Type B pancreatic cell (in vitro differentiated cells): ENCODE measurements around the gene PEX5L. TPM values are rescaled to one million over a fixed set of nuclear protein-coding genes. Genes with fewer than 3 reads are reported as not detected.
A peak's percentile ranks its signal among the peaks of the same experiment; 100 is the strongest.

ENCODE experiments used
- DNase-seq: peaks from one replicate; pipeline ENCODE4 v3.0.0; 2021; ENCODE audit warnings: mixed read lengths; ENCODE audit not compliant: unreplicated experiment; ENCODE audit errors: extremely low spot score
- H3K27ac Mint-ChIP-seq: 2 replicates; pipeline ENCODE4 v1.8.0; 2021; ENCODE audit warnings: mild to moderate bottlenecking, mixed read lengths
- H3K27me3 Mint-ChIP-seq: 2 replicates; pipeline ENCODE4 v1.8.0; 2021; ENCODE audit warnings: mixed read lengths
- H3K36me3 Mint-ChIP-seq: 2 replicates; pipeline ENCODE4 v1.8.0; 2021; ENCODE audit warnings: mixed read lengths
- H3K4me1 Mint-ChIP-seq: one replicate; pipeline ENCODE4 v1.8.0; 2021; ENCODE audit warnings: mixed read lengths; ENCODE audit not compliant: unreplicated experiment
- H3K4me3 Mint-ChIP-seq: 2 replicates; pipeline ENCODE4 v1.8.0; 2021; ENCODE audit warnings: mild to moderate bottlenecking, mixed read lengths
- H3K9me3 Mint-ChIP-seq: 2 replicates; pipeline ENCODE4 v1.8.0; 2021; ENCODE audit warnings: mixed read lengths
- CTCF ChIP-seq: fragments of 200-600 bp; sonication (generic); conservative IDR thresholded peaks from 2 replicates; pipeline ENCODE4 v1.5.0; 2021; ENCODE audit warnings: antibody characterized with exemption, mild to moderate bottlenecking
- total RNA-seq: library from RNA; stranded (reverse); gene quantifications from 2 replicates; pipeline ENCODE4 v1.2.1, GENCODE V29; 2021; ENCODE audit warnings: low replicate concordance

Gene PEX5L
- total RNA-seq, 1 donor from 2014 or later = 1.1 TPM

DNA sequence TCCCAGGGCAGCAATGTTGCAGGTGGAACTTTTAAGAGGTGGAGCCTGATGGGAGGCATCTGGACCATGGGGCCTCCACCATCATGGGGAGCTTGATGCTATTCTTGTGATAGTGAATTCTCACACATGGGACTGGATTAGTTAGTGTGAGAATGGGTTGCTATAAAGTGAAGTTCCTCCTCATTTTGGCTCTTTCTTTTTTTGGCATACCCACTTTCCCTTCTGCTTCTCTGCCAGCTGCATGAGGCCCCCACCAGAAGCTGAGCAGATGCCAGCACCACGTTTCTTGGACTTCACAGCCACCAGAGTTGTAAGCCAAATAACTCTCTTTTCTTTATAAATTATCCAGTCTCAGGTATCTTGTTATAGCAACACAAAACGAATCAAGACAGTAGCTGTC is 101.0 kb downstream of the PEX5L start:
- no peak for TF ChIP-seq CTCF
- Mint-ChIP-seq H3K4me3 (no peak overlapping the region), H3K27me3 (peaks cover 8% of the 10 kb centered on the region), H3K9me3 (no peaks in the 10 kb centered on the region), H3K4me1 (no peaks in the 10 kb centered on the region), H3K36me3 (no peaks in the 10 kb centered on the region), H3K27ac (no peak overlapping the region)
- no peak for DNase-seq

DNA sequence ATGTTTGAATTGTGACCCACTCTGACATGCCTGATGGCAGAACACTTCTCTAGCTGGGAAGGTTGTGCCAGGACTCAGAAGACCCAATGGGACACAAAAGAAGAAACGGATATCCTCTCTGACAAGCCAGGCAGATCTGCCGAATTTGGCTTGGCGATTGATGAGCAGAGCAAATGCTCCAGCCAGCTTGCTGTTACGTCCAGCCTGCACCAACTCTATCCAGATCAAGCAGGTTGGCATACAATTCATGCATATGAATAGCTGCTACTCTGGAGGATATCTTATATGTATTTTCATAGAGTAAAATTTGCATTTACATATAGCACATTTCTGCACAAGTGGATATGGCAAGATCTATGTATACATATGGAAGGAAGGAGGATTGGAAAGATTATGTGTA is 102.8 kb downstream of the PEX5L start:
- no peaks in the 10 kb centered on the region for H3K4me1 Mint-ChIP-seq
- peaks cover 10% of the 10 kb centered on the region for H3K27me3 Mint-ChIP-seq
- no peak for DNase-seq
- no peak overlapping the region for H3K4me3 Mint-ChIP-seq
- H3K9me3 Mint-ChIP-seq = no peaks in the 10 kb centered on the region
- TF ChIP-seq CTCF = no peak
- no peaks in the 10 kb centered on the region for H3K36me3 Mint-ChIP-seq
- H3K27ac Mint-ChIP-seq = no peak overlapping the region

GRCh38 chr3:179933080-179933479 is 103.7 kb downstream of the PEX5L start:
- Mint-ChIP-seq H3K36me3 (no peaks in the 10 kb centered on the region), H3K27me3 (peaks cover 8% of the 10 kb centered on the region), H3K9me3 (no peaks in the 10 kb centered on the region), H3K4me1 (no peaks in the 10 kb centered on the region), H3K27ac (no peak overlapping the region), H3K4me3 (no peak overlapping the region)
- no peak for DNase-seq
- no peak for TF ChIP-seq CTCF

- no peak overlapping the region for H3K4me3 Mint-ChIP-seq
- H3K4me1 Mint-ChIP-seq = no peaks in the 10 kb centered on the region
- no peak overlapping the region for H3K27ac Mint-ChIP-seq
- DNase-seq = no peak
- TF ChIP-seq CTCF = no peak
- no peaks in the 10 kb centered on the region for H3K36me3 Mint-ChIP-seq
- H3K9me3 Mint-ChIP-seq = no peaks in the 10 kb centered on the region
- peaks cover 4% of the 10 kb centered on the region for H3K27me3 Mint-ChIP-seq
Observed at GRCh38 chr3:179932674-179933073, 104.1 kb downstream of the PEX5L start.

DNA sequence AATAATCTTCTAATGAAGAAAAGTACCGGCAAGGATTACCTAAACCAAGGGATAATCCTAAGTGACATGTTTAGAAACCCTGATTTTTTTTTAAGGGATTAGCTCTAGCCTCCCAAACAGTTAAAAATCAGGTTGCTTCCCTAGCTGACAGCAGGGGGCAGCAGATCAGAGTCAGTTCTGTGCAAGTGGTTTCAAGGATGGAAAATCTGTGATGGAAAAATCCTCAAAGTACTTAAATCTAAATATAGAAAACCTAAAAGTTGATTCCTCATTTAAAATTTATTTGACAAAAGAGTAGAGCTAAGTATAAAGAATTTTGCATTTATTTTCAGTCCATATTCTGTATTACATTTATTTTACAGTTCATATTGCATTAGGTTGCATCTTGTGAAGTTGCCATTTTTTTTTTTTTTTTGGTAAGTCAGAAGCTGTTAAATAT is 107.6 kb downstream of the PEX5L start:
- Mint-ChIP-seq H3K27me3 (peaks cover 3% of the 10 kb centered on the region), H3K4me1 (no peaks in the 10 kb centered on the region), H3K4me3 (no peak overlapping the region), H3K36me3 (no peaks in the 10 kb centered on the region), H3K27ac (no peak overlapping the region), H3K9me3 (no peaks in the 10 kb centered on the region)
- TF ChIP-seq CTCF = peak; percentile 92
- DNase-seq = no peak

- H3K9me3 Mint-ChIP-seq = no peaks in the 10 kb centered on the region
- H3K4me1 Mint-ChIP-seq = no peaks in the 10 kb centered on the region
- peaks cover 3% of the 10 kb centered on the region for H3K27me3 Mint-ChIP-seq
- H3K27ac Mint-ChIP-seq = no peak overlapping the region
- H3K36me3 Mint-ChIP-seq = no peaks in the 10 kb centered on the region
- no peak overlapping the region for H3K4me3 Mint-ChIP-seq
- TF ChIP-seq CTCF = no peak
- DNase-seq = no peak
Observed at GRCh38 chr3:179927191-179927590, 109.5 kb downstream of the PEX5L start.
